ENCODE results near the gene MVB12B. TPM values are rescaled to one million over a fixed set of nuclear protein-coding genes. Genes with fewer than 3 reads are reported as not detected.

The MVB12B gene
- total and polyA plus RNA-seq, 4 experiments from 2014 or later, result 0.30 to 6.5 (median 4.9) TPM

DNA sequence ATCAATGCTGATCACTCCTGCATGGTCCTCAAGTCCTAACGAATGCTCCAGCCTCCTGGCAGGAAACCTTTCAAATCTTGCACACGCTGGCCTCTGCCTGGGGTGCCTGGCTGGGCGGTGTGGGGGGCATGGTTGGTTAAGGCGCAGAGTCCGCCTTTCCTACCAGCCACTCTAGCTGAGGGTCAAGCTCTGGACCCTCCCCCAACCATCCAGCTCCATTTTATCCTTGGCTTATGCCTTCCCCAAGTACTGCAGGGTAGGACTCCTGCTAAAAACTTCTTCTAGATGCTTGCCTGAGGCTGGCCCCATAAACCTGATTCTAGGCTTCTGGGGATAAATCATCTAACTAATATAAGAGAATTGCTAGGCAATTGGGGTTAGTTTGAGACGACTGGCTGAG is 808 bp upstream of the MVB12B start:
- intact Hi-C loops (cut with micrococcal nuclease), result no loop called here
- POLR2A ChIA-PET (ENCODE audit: partially characterized antibody), result interaction anchor here (1.4 to 4.2 kb wide), 2 partner anchors 13 to 145 kb away, joined by 3 to 27 read pairs; no protein-coding TSS in a partner anchor
- Mint-ChIP-seq H3K27me3 (no peaks in the 10 kb centered on the region), H3K27ac (peak overlapping the region; percentile 80 to 94 (median 85)), H3K9me3 (peaks cover 0 to 10% (median 6%) of the 10 kb centered on the region in 8 donors), H3K36me3 (no peaks in the 10 kb centered on the region), H3K4me3 (peak overlapping the region; percentile 80 to 93 (median 86)), H3K4me1 (peaks cover 27 to 41% (median 34%) of the 10 kb centered on the region in 4 donors)
- Histone ChIP-seq H3K4me3 (ENCODE audit: low read length in 2 of 2) (peak overlapping the region in 1 of 2 donors; percentile 36), H3K9me3 (ENCODE audit: control insufficient read depth in 1 of 2, low read length in 2 of 2) (no peaks in the 10 kb centered on the region), H3K4me1 (ENCODE audit: insufficient read depth, low read length) (peaks cover 35% of the 10 kb centered on the region), H3K27ac (ENCODE audit: low read depth, low read length) (peak overlapping the region; percentile 40), H3K36me3 (ENCODE audit: insufficient read depth, low read length) (no peaks in the 10 kb centered on the region), H3K27me3 (ENCODE audit: insufficient read depth, low read length) (no peaks in the 10 kb centered on the region)
- no peak for DNase-seq
- CTCF ChIA-PET (ENCODE audit: partially characterized antibody), result interaction anchor here (0.6 to 2.6 kb wide), 5 partner anchors 10 to 957 kb away, joined by 3 to 18 read pairs (median 10); no protein-coding TSS in a partner anchor

DNA sequence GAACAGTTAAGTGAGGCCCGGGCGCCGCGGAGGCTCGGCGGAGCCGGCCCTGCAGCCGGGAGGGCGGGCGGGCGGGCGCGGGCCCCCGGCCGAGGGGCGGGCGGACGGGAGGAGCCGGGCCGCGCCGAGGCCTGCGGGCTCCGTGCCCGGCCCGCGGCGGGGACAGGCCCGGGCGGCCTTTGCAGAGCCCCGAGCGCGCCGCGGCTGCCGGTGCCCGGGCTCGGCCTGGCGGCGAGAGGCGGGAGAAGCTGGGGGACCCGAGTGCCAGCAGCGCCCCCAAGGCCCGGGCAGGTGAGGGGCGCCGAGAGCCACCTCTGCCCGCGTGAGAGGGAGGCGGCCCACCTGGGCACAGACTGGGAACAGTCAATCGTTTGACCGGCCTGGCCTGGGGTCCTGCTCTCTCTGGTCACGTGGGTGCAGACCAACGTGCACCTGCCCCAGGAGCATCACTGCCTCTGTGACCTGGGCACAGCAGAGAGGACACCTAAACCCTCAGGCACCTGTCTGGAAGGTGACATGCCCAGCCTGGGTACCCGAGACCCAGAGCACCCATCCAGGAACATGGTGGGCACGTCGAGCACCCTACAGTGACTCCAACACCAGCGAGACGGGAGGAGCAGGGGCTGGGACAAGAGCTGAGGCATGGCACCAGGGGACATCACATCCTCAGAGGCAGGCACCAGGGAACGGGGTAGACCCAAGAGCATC is 531 bp downstream of the MVB12B start:
- no peaks in the 10 kb centered on the region for H3K36me3 Mint-ChIP-seq
- no peaks in the 10 kb centered on the region for H3K27me3 ChIP-seq (ENCODE audit: insufficient read depth, low read length)
- peak in 2 of 5 donors; percentile 17 for DNase-seq
- peaks cover 35% of the 10 kb centered on the region for H3K4me1 ChIP-seq (ENCODE audit: insufficient read depth, low read length)
- ChIA-PET POLR2A (ENCODE audit: partially characterized antibody) (interaction anchor here (0.9 to 4.2 kb wide), 3 partner anchors 9 to 144 kb away, joined by 3 to 27 read pairs (median 3); no protein-coding TSS in a partner anchor), CTCF (ENCODE audit: partially characterized antibody) (interaction anchor here (0.6 to 2.6 kb wide), 8 partner anchors 10 to 165 kb away, joined by 3 to 18 read pairs (median 6); no protein-coding TSS in a partner anchor)
- peak overlapping the region in 1 of 2 donors; percentile 55 for H3K4me3 ChIP-seq (ENCODE audit: low read length in 2 of 2)
- no peaks in the 10 kb centered on the region for H3K36me3 ChIP-seq (ENCODE audit: insufficient read depth, low read length)
- peaks cover 0 to 10% (median 6%) of the 10 kb centered on the region in 8 donors for H3K9me3 Mint-ChIP-seq
- no peaks in the 10 kb centered on the region for H3K27me3 Mint-ChIP-seq
- no peaks in the 10 kb centered on the region for H3K9me3 ChIP-seq (ENCODE audit: control insufficient read depth in 1 of 2, low read length in 2 of 2)
- H3K27ac ChIP-seq (ENCODE audit: low read depth, low read length), result peak overlapping the region; percentile 50
- intact Hi-C loops (cut with micrococcal nuclease), result no loop called here
- peaks cover 27 to 47% (median 38%) of the 10 kb centered on the region in 4 donors for H3K4me1 Mint-ChIP-seq
- peak overlapping the region; percentile 48 to 92 (median 84) for H3K27ac Mint-ChIP-seq
- peak overlapping the region; percentile 75 to 87 (median 84) for H3K4me3 Mint-ChIP-seq

DNA sequence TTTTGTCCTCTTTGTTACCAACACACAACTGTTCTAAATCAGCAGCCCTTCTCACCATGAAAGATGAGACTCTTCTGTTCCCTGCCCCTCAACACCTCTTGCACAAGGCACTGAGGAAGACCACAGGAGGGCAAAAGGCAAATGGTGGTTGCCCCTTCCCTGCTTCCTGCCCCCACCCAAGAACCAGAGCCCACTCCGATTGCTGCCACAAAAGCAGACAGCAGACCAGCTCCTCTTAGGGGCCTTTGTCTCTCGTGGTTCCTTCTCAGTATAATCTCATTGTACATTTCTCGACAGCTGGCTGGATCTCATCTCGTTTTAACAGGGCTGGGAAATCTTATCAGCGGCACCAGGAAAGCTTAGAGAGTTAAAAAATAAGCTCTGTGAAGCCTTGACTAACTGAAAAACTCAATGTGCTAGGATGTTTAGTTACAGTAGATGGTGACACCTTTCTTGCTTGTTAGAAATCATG is 1.1 kb downstream of the MVB12B start:
- Mint-ChIP-seq H3K27me3 (no peaks in the 10 kb centered on the region), H3K27ac (peak overlapping the region; percentile 48 to 92 (median 84)), H3K4me3 (peak overlapping the region; percentile 75 to 87 (median 84)), H3K9me3 (peaks cover 0 to 10% (median 6%) of the 10 kb centered on the region in 8 donors), H3K36me3 (no peaks in the 10 kb centered on the region), H3K4me1 (peaks cover 27 to 49% (median 39%) of the 10 kb centered on the region in 4 donors)
- peaks cover 35% of the 10 kb centered on the region for H3K4me1 ChIP-seq (ENCODE audit: insufficient read depth, low read length)
- H3K4me3 ChIP-seq (ENCODE audit: low read length in 2 of 2), result peak overlapping the region in 1 of 2 donors; percentile 55
- H3K9me3 ChIP-seq (ENCODE audit: control insufficient read depth in 1 of 2, low read length in 2 of 2), result no peaks in the 10 kb centered on the region
- intact Hi-C loops (cut with micrococcal nuclease), result no loop called here
- ChIA-PET POLR2A (ENCODE audit: partially characterized antibody) (interaction anchor here (0.9 to 4.2 kb wide), 2 partner anchors 9 to 143 kb away, joined by 3 to 27 read pairs; no protein-coding TSS in a partner anchor), CTCF (ENCODE audit: partially characterized antibody) (interaction anchor here (0.6 to 2.2 kb wide), 5 partner anchors 26 to 164 kb away, joined by 3 to 9 read pairs (median 4); no protein-coding TSS in a partner anchor)
- DNase-seq, result no peak
- peak overlapping the region; percentile 50 for H3K27ac ChIP-seq (ENCODE audit: low read depth, low read length)
- no peaks in the 10 kb centered on the region for H3K36me3 ChIP-seq (ENCODE audit: insufficient read depth, low read length)
- no peaks in the 10 kb centered on the region for H3K27me3 ChIP-seq (ENCODE audit: insufficient read depth, low read length)

DNA sequence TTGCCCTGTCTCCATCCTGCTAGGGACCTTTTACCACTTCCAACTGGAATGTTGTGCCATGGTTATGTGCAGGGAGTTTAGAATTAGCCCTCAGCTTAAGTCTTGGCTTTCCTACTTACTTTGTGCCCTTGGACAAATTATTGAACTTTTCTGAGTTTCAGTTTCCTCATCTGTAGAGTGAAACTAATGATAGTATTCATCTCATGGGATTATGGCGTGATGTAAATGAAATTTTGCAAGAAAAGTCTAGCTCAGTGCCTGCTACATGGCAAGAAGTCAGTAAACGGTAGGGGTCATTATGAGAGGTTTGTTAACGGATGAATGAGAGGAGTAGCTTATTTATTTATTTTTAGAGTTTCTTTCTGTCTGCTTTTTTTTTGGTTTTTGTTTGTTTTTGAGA is 1.8 kb downstream of the MVB12B start:
- peaks cover 35% of the 10 kb centered on the region for H3K4me1 ChIP-seq (ENCODE audit: insufficient read depth, low read length)
- Mint-ChIP-seq H3K27me3 (no peaks in the 10 kb centered on the region), H3K27ac (peak overlapping the region; percentile 36 to 92 (median 84)), H3K4me1 (peaks cover 27 to 49% (median 41%) of the 10 kb centered on the region in 4 donors), H3K36me3 (no peaks in the 10 kb centered on the region), H3K9me3 (peaks cover 0 to 10% (median 6%) of the 10 kb centered on the region in 8 donors), H3K4me3 (peak overlapping the region; percentile 75 to 87 (median 84))
- ChIA-PET CTCF (ENCODE audit: partially characterized antibody) (interaction anchor here (0.5 to 2.2 kb wide), 7 partner anchors 10 to 223 kb away, joined by 3 to 9 read pairs (median 5); no protein-coding TSS in a partner anchor), POLR2A (ENCODE audit: partially characterized antibody) (interaction anchor here (4.2 kb wide), 1 partner anchor 142 kb away, joined by 27 read pairs; no protein-coding TSS in a partner anchor)
- no peaks in the 10 kb centered on the region for H3K27me3 ChIP-seq (ENCODE audit: insufficient read depth, low read length)
- intact Hi-C loops (cut with micrococcal nuclease), result no loop called here
- H3K27ac ChIP-seq (ENCODE audit: low read depth, low read length), result no peak overlapping the region
- H3K36me3 ChIP-seq (ENCODE audit: insufficient read depth, low read length), result no peaks in the 10 kb centered on the region
- no peak overlapping the region for H3K4me3 ChIP-seq (ENCODE audit: low read length in 2 of 2)
- no peaks in the 10 kb centered on the region for H3K9me3 ChIP-seq (ENCODE audit: control insufficient read depth in 1 of 2, low read length in 2 of 2)
- DNase-seq, result no peak

DNA sequence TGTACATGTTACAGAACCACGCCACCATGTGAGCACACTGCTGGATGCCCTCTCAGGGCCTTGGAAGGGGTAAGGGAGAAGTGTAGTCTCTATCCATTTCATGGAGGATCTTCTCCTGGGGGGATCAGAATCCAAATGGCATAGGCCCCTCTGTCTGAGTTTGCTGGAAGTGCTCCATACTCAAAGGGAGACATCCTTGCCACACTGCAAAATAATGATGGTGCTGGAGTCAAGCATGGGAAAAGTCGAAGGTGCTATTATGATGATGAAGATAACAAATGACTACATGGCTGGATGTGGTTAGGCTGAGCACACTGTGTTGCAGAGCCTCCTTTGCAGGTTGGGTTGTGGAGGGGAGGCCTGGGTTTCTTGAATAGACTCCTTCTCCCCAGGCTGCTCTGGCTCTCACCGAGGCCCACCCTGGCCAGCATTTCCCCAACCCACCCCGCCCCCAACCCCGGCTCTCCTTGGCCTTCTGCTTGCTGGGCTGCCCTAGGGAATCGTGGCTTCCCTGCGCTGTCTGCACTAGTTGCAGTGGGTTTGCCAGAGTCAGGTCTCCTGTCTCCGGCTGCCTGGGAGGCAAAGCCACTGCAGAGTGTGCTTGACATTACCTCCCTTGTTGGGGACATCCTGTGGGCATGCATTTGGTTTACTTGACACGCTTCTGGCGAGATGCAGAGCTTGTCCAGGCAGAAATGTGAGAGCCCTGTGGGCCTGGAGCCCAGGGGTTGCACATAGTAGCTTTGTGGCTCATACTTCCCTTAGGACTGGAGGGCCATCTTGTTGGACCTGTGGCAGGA is 3.0 kb downstream of the MVB12B start:
- Mint-ChIP-seq H3K4me3 (peak overlapping the region in 6 of 8 donors; percentile 21 to 67 (median 58)), H3K9me3 (peaks cover 0 to 3% (median 0%) of the 10 kb centered on the region in 8 donors), H3K4me1 (peaks cover 27 to 54% (median 42%) of the 10 kb centered on the region in 4 donors), H3K36me3 (no peaks in the 10 kb centered on the region), H3K27me3 (no peaks in the 10 kb centered on the region), H3K27ac (peak overlapping the region in 5 of 7 donors; percentile 3 to 90 (median 71))
- ChIA-PET POLR2A (ENCODE audit: partially characterized antibody) (interaction anchor here (0.6 to 4.2 kb wide), 2 partner anchors 141 kb away, joined by 3 to 27 read pairs; no protein-coding TSS in a partner anchor), CTCF (ENCODE audit: partially characterized antibody) (interaction anchor here (1.3 to 2.2 kb wide), 4 partner anchors 12 to 162 kb away, joined by 3 to 9 read pairs (median 7); no protein-coding TSS in a partner anchor)
- H3K27ac ChIP-seq (ENCODE audit: low read depth, low read length), result no peak overlapping the region
- H3K36me3 ChIP-seq (ENCODE audit: insufficient read depth, low read length), result no peaks in the 10 kb centered on the region
- H3K4me1 ChIP-seq (ENCODE audit: insufficient read depth, low read length), result peaks cover 35% of the 10 kb centered on the region
- peak in 1 of 5 donors; percentile 16 for DNase-seq
- intact Hi-C loops (cut with micrococcal nuclease), result no loop called here
- no peaks in the 10 kb centered on the region for H3K27me3 ChIP-seq (ENCODE audit: insufficient read depth, low read length)
- no peaks in the 10 kb centered on the region for H3K9me3 ChIP-seq (ENCODE audit: control insufficient read depth in 1 of 2, low read length in 2 of 2)
- no peak overlapping the region for H3K4me3 ChIP-seq (ENCODE audit: low read length in 2 of 2)

DNA sequence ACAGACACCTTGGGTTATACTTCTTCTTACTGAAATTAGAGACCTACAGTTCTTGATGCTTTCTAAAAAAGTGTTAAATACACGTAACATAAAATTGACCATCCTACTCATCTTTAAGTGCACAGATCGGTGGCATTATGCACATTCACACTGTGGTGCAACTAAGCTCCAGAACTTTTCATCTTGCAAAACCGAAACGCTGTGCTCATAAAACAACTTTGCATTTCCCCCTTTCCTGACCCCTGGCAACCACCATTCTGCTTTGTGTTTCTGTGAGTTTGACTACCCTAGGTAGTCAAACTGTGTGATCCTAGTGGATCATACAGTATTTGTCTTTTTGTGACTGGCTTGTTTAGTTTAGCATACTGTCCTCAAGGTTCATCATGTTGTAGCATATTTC is 3.9 kb downstream of the MVB12B start:
- H3K27me3 ChIP-seq (ENCODE audit: insufficient read depth, low read length), result no peaks in the 10 kb centered on the region
- DNase-seq, result no peak
- no peaks in the 10 kb centered on the region for H3K9me3 ChIP-seq (ENCODE audit: control insufficient read depth in 1 of 2, low read length in 2 of 2)
- Mint-ChIP-seq H3K4me3 (peak overlapping the region in 2 of 8 donors; percentile 7 to 18), H3K36me3 (no peaks in the 10 kb centered on the region), H3K27me3 (no peaks in the 10 kb centered on the region), H3K4me1 (peaks cover 27 to 58% (median 42%) of the 10 kb centered on the region in 4 donors), H3K27ac (peak overlapping the region in 3 of 7 donors; percentile 1 to 71 (median 9)), H3K9me3 (no peaks in the 10 kb centered on the region)
- CTCF ChIA-PET (ENCODE audit: partially characterized antibody), result no interaction called here
- H3K27ac ChIP-seq (ENCODE audit: low read depth, low read length), result no peak overlapping the region
- no peaks in the 10 kb centered on the region for H3K36me3 ChIP-seq (ENCODE audit: insufficient read depth, low read length)
- no peak overlapping the region for H3K4me3 ChIP-seq (ENCODE audit: low read length in 2 of 2)
- H3K4me1 ChIP-seq (ENCODE audit: insufficient read depth, low read length), result peaks cover 35% of the 10 kb centered on the region
- POLR2A ChIA-PET (ENCODE audit: partially characterized antibody), result interaction anchor here (0.6 kb wide), 1 partner anchor 140 kb away, joined by 3 read pairs; no protein-coding TSS in a partner anchor
- intact Hi-C loops (cut with micrococcal nuclease), result no loop called here
